PC-9 (cell line): ENCODE measurements around the gene CD22. TPM values are rescaled to one million over a fixed set of nuclear protein-coding genes. Genes with fewer than 3 reads are reported as not detected.

Experiments
- BruUV-seq: library from RNA; stranded (reverse); fragments of 400-500 nt; replicated peaks from 2 replicates; lab custom pipeline; 2021; lab: Mats Ljungman, UMichigan
- CTCF ChIA-PET: fragments of 300-600 bp; sonication (Branson Sonifier 250); formaldehyde crosslinking; loops from one replicate; lab custom pipeline; 2022; ENCODE audit warnings: antibody characterized with exemption; lab: Charles Lee
- POLR2A ChIA-PET: fragments of 300-600 bp; sonication (Branson Sonifier 250); formaldehyde crosslinking; loops from one replicate; lab custom pipeline; 2022; ENCODE audit warnings: antibody characterized with exemption; ENCODE audit not compliant: unreplicated experiment; lab: Charles Lee
- DNase-seq, 2 experiments: peaks; one replicate each; pipeline versions ENCODE4 v3.0.0 to v3.0.0-alpha.2; 2015 to 2022; ENCODE audit warnings: mixed read lengths in 1 of 2
- H2AFZ ChIP-seq: fragments of 200-600 bp; sonication (generic); 2 replicates; pipeline ENCODE4 v1.8.1; 2017; ENCODE audit warnings: antibody characterized with exemption
- H3F3A ChIP-seq: fragments of 200-600 bp; sonication (generic); 2 replicates; pipeline ENCODE4 v1.8.1; 2017; ENCODE audit warnings: antibody characterized with exemption, mild to moderate bottlenecking, low read depth; ENCODE audit not compliant: insufficient read depth
- H3K27ac ChIP-seq: fragments of 200-600 bp; sonication (generic); 2 replicates; pipeline ENCODE4 v1.6.1; 2016; ENCODE audit warnings: mixed run types
- H3K27me3 ChIP-seq: fragments of 200-600 bp; sonication (generic); 2 replicates; pipeline ENCODE4 v1.6.1; 2016; ENCODE audit warnings: low read depth, mixed run types; ENCODE audit not compliant: insufficient read depth
- H3K36me3 ChIP-seq: fragments of 200-600 bp; sonication (generic); 2 replicates; pipeline ENCODE4 v1.6.1; 2016; ENCODE audit warnings: low read depth, mixed run types
- H3K4me1 ChIP-seq: fragments of 200-600 bp; sonication (generic); replicated peaks from 2 replicates; pipeline ENCODE4 v1.6.1; 2016; ENCODE audit warnings: mixed run types; ENCODE audit not compliant: insufficient read depth
- H3K4me2 ChIP-seq: fragments of 200-600 bp; sonication (generic); 2 replicates; pipeline ENCODE4 v1.6.1; 2017; ENCODE audit warnings: mixed run types
- H3K4me3 ChIP-seq: fragments of 200-600 bp; sonication (generic); 2 replicates; pipeline ENCODE4 v1.6.1; 2016; ENCODE audit warnings: mixed run types
- H3K79me2 ChIP-seq: fragments of 200-600 bp; sonication (generic); 2 replicates; pipeline ENCODE4 v1.6.1; 2017; ENCODE audit warnings: low read depth, mixed run types
- H3K9me2 ChIP-seq: fragments of 200-600 bp; sonication (generic); 2 replicates; pipeline ENCODE4 v1.8.1; 2017; ENCODE audit warnings: mild to moderate bottlenecking; ENCODE audit not compliant: insufficient read depth
- H3K9me3 ChIP-seq: fragments of 200-600 bp; sonication (generic); 2 replicates; pipeline ENCODE4 v1.8.1; 2016; ENCODE audit warnings: low read depth; ENCODE audit not compliant: insufficient read depth
- H4K20me1 ChIP-seq: fragments of 200-600 bp; sonication (generic); 2 replicates; pipeline ENCODE4 v1.8.1; 2017; ENCODE audit not compliant: insufficient read depth
- EZH2 ChIP-seq: fragments of 200-600 bp; sonication (generic); IDR thresholded peaks from 2 replicates; pipeline ENCODE4 v1.8.0; 2017; ENCODE audit warnings: antibody characterized with exemption, low read depth
- intact Hi-C: fragments of 100-400 bp; cut with micrococcal nuclease; formaldehyde crosslinking; loops from one replicate; pipeline ENCODE4 v1.10.0; 2022; ENCODE audit not compliant: unreplicated experiment
- total RNA-seq: library from RNA; stranded (reverse); gene quantifications from 2 replicates; pipeline ENCODE4 v1.2.3, GENCODE V29; 2021
- TF ChIP-seq, protein P1 (sequence below): fragments of 200-600 bp; sonication (generic); conservative IDR thresholded peaks from 2 replicates; pipeline ENCODE4 v1.6.1; 2017; ENCODE audit warnings: mixed run types, antibody characterized with exemption, mild to moderate bottlenecking, moderate library complexity

The CD22 gene
- total RNA-seq, 1 experiment from 2014 or later = 29.8 TPM

DNA sequence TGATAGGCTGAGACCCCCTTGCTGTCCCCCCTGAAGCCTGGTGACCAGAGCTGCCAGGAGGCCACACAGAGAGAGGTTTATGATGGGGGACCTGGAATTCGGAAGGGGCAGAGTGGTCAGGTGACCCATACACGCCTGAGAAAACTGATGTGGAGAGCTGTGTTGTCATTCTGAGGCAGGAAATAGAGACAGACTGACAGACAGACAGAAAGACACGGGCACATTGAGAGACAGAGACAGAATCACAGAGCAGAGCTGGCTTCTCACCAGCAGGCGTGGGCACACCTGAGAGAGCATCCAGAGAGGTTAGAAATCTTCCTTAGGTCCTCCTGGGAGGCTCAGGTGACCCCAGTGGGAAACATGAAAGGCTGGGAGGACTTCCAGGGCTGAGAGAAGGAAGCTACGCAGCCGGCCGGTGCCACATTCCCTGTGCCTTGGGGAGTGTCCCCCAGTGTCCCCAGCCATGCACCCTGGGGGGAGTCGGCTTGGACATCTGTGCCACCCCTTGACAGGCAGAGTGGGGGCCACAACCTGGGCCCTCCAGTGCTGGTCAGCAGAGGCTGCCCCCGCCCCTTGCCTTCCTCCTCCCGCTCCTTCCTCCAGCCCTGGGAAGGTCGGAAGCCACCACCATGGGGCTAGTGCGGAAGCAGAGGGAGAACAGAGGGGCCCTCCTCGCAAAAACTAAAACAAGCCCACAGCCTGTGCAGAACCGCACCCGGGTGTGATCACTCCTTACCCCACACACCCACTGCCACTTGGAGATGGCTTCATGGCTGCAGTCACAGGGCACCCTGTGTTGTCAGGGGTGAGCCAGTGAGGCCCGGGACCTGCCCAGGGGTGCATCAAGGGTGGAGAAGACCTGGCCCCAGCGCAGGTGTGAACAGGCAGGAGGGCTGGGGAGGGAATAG is 20.9 kb downstream of the CD22 start:
- H3K27me3 ChIP-seq = no peaks in the 10 kb centered on the region
- no peak for DNase-seq
- H4K20me1 ChIP-seq = no peaks in the 10 kb centered on the region
- no peaks in the 10 kb centered on the region for H3K79me2 ChIP-seq
- H2AFZ ChIP-seq = no peak overlapping the region
- no peaks in the 10 kb centered on the region for H3K36me3 ChIP-seq
- peaks cover 3% of the 10 kb centered on the region; the same call in 1 of the 2 replicates for H3F3A ChIP-seq
- intact Hi-C loops = loop anchor here (10.0 kb wide), 1 partner anchor 205 kb away; the partner anchor contains the start of gene FXYD7
- H3K9me3 ChIP-seq = no peaks in the 10 kb centered on the region
- POLR2A ChIA-PET = no interaction called here
- no peak overlapping the region for H3K4me2 ChIP-seq
- H3K4me1 ChIP-seq = no peaks in the 10 kb centered on the region
- BruUV-seq = no TSS peak
- H3K4me3 ChIP-seq = no peak overlapping the region
- TF ChIP-seq, protein P1, sequence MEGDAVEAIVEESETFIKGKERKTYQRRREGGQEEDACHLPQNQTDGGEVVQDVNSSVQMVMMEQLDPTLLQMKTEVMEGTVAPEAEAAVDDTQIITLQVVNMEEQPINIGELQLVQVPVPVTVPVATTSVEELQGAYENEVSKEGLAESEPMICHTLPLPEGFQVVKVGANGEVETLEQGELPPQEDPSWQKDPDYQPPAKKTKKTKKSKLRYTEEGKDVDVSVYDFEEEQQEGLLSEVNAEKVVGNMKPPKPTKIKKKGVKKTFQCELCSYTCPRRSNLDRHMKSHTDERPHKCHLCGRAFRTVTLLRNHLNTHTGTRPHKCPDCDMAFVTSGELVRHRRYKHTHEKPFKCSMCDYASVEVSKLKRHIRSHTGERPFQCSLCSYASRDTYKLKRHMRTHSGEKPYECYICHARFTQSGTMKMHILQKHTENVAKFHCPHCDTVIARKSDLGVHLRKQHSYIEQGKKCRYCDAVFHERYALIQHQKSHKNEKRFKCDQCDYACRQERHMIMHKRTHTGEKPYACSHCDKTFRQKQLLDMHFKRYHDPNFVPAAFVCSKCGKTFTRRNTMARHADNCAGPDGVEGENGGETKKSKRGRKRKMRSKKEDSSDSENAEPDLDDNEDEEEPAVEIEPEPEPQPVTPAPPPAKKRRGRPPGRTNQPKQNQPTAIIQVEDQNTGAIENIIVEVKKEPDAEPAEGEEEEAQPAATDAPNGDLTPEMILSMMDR = no peak
- no peak for TF ChIP-seq EZH2
- no peak overlapping the region for H3K27ac ChIP-seq
- H3K9me2 ChIP-seq = no peaks in the 10 kb centered on the region
- CTCF ChIA-PET = interaction anchor here (0.7 kb wide), 1 partner anchor 36 kb away, joined by 12 read pairs; no protein-coding TSS in a partner anchor

DNA sequence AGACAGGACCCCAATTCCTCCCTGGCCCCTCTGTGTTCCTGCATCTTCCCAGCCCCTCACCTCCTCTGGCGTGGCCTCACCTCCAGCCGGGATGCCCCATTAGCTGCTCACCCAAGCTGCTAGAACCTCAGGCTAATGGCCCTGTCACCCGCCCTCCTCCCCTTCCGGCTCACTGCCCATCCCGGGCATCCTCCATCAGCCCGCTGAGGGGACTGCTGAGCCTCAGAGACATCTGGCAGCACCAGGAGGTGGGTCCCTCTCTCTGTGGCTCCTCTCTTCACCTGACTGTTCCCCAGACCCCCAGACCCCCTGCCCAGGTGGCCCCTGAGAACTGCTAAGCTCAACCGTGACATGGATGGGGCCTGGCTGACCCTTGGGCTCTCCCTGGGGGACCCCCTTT is 21.6 kb downstream of the CD22 start:
- no peak overlapping the region for H3K4me2 ChIP-seq
- H3K9me3 ChIP-seq = no peaks in the 10 kb centered on the region
- no peak for DNase-seq
- H3K27me3 ChIP-seq = no peaks in the 10 kb centered on the region
- H3K79me2 ChIP-seq = no peaks in the 10 kb centered on the region
- ChIA-PET POLR2A (no interaction called here), CTCF (interaction anchor here (0.7 kb wide), 1 partner anchor 37 kb away, joined by 12 read pairs; no protein-coding TSS in a partner anchor)
- intact Hi-C loops = loop anchor here (10.0 kb wide), 1 partner anchor 206 kb away; the partner anchor contains the start of gene FXYD7
- no peak overlapping the region for H3K27ac ChIP-seq
- H3F3A ChIP-seq = peaks cover 3% of the 10 kb centered on the region; the same call in 1 of the 2 replicates
- H3K9me2 ChIP-seq = no peaks in the 10 kb centered on the region
- H2AFZ ChIP-seq = no peak overlapping the region
- TF ChIP-seq EZH2 = no peak
- TF ChIP-seq, protein P1 = no peak
- no peaks in the 10 kb centered on the region for H3K4me1 ChIP-seq
- H3K36me3 ChIP-seq = no peaks in the 10 kb centered on the region
- no TSS peak for BruUV-seq
- no peak overlapping the region for H3K4me3 ChIP-seq
- H4K20me1 ChIP-seq = no peaks in the 10 kb centered on the region

DNA sequence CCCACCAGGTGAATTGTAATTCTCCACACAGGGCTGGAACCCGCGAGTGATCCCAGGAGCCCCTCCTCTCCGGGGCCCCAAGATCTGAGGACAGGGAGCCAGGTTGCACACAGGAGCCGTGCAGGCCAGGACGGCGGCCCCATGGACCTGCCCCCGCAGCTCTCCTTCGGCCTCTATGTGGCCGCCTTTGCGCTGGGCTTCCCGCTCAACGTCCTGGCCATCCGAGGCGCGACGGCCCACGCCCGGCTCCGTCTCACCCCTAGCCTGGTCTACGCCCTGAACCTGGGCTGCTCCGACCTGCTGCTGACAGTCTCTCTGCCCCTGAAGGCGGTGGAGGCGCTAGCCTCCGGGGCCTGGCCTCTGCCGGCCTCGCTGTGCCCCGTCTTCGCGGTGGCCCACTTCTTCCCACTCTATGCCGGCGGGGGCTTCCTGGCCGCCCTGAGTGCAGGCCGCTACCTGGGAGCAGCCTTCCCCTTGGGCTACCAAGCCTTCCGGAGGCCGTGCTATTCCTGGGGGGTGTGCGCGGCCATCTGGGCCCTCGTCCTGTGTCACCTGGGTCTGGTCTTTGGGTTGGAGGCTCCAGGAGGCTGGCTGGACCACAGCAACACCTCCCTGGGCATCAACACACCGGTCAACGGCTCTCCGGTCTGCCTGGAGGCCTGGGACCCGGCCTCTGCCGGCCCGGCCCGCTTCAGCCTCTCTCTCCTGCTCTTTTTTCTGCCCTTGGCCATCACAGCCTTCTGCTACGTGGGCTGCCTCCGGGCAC is 22.6 kb downstream of the CD22 start:
- no TSS peak for BruUV-seq
- Histone ChIP-seq H3K36me3 (no peaks in the 10 kb centered on the region), H3K9me3 (no peaks in the 10 kb centered on the region), H4K20me1 (no peaks in the 10 kb centered on the region), H3K9me2 (no peaks in the 10 kb centered on the region), H3K27me3 (no peaks in the 10 kb centered on the region), H2AFZ (no peak overlapping the region), H3K27ac (no peak overlapping the region), H3K4me1 (no peaks in the 10 kb centered on the region), H3K79me2 (no peaks in the 10 kb centered on the region), H3K4me2 (no peak overlapping the region), H3K4me3 (no peak overlapping the region), H3F3A (peaks cover 3% of the 10 kb centered on the region; the same call in 1 of the 2 replicates)
- POLR2A ChIA-PET = no interaction called here
- TF ChIP-seq EZH2 = no peak
- TF ChIP-seq, protein P1 = no peak
- intact Hi-C loops = loop anchor here (1.0 to 10.0 kb wide), 6 partner anchors 45 to 366 kb away; partner anchors contain the start of genes FXYD7 and TMEM147
- CTCF ChIA-PET = interaction anchor here (1.0 kb wide), 1 partner anchor 33 kb away, joined by 4 read pairs; no protein-coding TSS in a partner anchor
- no peak for DNase-seq
